GM23338 (cell line): ENCODE data around the gene COIL. TPM values are rescaled to one million over a fixed set of nuclear protein-coding genes. Genes with fewer than 3 reads are reported as not detected.

ENCODE experiments used
- ATAC-seq: fragments of 200-7000 bp; cut with Tn5 transposase; 3 replicates; pipeline ENCODE4 v1.9.1; 2020
- DNase-seq: peaks from one replicate; pipeline ENCODE4 v3.0.0-alpha.2; 2015; ENCODE audit warnings: low spot score
- H2AFZ ChIP-seq: fragments of 200-600 bp; sonication (generic); 2 replicates; pipeline ENCODE4 v1.8.0; 2016; ENCODE audit warnings: antibody characterized with exemption, mild to moderate bottlenecking, moderate library complexity
- H3F3A ChIP-seq: fragments of 200-600 bp; sonication (generic); replicated peaks from 2 replicates; pipeline ENCODE4 v1.8.0; 2017; ENCODE audit warnings: antibody characterized with exemption, mixed run types, low read depth
- H3K27ac ChIP-seq: fragments of 200-600 bp; sonication (generic); 2 replicates; pipeline ENCODE4 v1.6.1; 2016; ENCODE audit warnings: low read depth
- H3K27me3 ChIP-seq: fragments of 200-600 bp; sonication (generic); 2 replicates; pipeline ENCODE4 v1.8.0; 2016; ENCODE audit warnings: mild to moderate bottlenecking, mixed run types, moderate library complexity; ENCODE audit not compliant: insufficient read depth
- H3K36me3 ChIP-seq: fragments of 200-600 bp; sonication (generic); 2 replicates; pipeline ENCODE4 v1.8.0; 2016; ENCODE audit warnings: mild to moderate bottlenecking; ENCODE audit not compliant: insufficient read depth
- H3K4me1 ChIP-seq: fragments of 200-600 bp; sonication (generic); 2 replicates; pipeline ENCODE4 v1.8.0; 2016; ENCODE audit warnings: mild to moderate bottlenecking, moderate library complexity; ENCODE audit not compliant: insufficient read depth
- H3K4me2 ChIP-seq: fragments of 200-600 bp; sonication (generic); 2 replicates; pipeline ENCODE4 v1.7.1; 2017; ENCODE audit warnings: mixed run types
- H3K4me3 ChIP-seq: fragments of 200-600 bp; sonication (generic); 2 replicates; pipeline ENCODE4 v1.6.1; 2016; ENCODE audit warnings: mixed run types
- H3K79me2 ChIP-seq: fragments of 200-600 bp; sonication (generic); replicated peaks from 2 replicates; pipeline ENCODE4 v1.8.0; 2017; ENCODE audit warnings: mild to moderate bottlenecking; ENCODE audit not compliant: insufficient read depth
- H3K9me2 ChIP-seq: fragments of 200-600 bp; sonication (generic); 2 replicates; pipeline ENCODE4 v1.8.0; 2017; ENCODE audit not compliant: insufficient read depth
- H4K20me1 ChIP-seq: fragments of 200-600 bp; sonication (generic); replicated peaks from 2 replicates; pipeline ENCODE4 v1.8.0; 2017; ENCODE audit warnings: mild to moderate bottlenecking; ENCODE audit not compliant: insufficient read depth
- H3K27ac Mint-ChIP-seq: 2 replicates; pipeline ENCODE4 v1.8.0; 2020; ENCODE audit warnings: inconsistent platforms, mild to moderate bottlenecking, moderate library complexity, mixed read lengths
- H3K27me3 Mint-ChIP-seq: 3 replicates; pipeline ENCODE4 v1.8.0; 2022; ENCODE audit warnings: low read depth, mild to moderate bottlenecking, moderate library complexity, mixed read lengths, inconsistent platforms; ENCODE audit not compliant: insufficient read depth, poor library complexity
- H3K36me3 Mint-ChIP-seq: 3 replicates; pipeline ENCODE4 v1.8.0; 2021; ENCODE audit warnings: low read depth, mild to moderate bottlenecking, inconsistent platforms, moderate library complexity, mixed read lengths
- H3K4me1 Mint-ChIP-seq: 3 replicates; pipeline ENCODE4 v1.8.0; 2020; ENCODE audit warnings: mild to moderate bottlenecking, inconsistent platforms, mixed read lengths
- H3K4me3 Mint-ChIP-seq: 3 replicates; pipeline ENCODE4 v1.8.0; 2021; ENCODE audit warnings: moderate library complexity, mild to moderate bottlenecking, inconsistent platforms, mixed read lengths
- H3K9me3 Mint-ChIP-seq: 3 replicates; pipeline ENCODE4 v1.8.0; 2020; ENCODE audit warnings: moderate library complexity, mild to moderate bottlenecking, inconsistent platforms, mixed read lengths
- CREB1 ChIP-seq: fragments of 250-450 bp; sonication (Bioruptor Pico); IDR thresholded peaks from 2 replicates; pipeline ENCODE4 v1.5.0; 2020; ENCODE audit warnings: low read depth, mild to moderate bottlenecking, moderate library complexity
- ETS1 ChIP-seq: IDR thresholded peaks from 2 replicates; pipeline ENCODE4 v1.6.1; 2016; ENCODE audit warnings: antibody characterized with exemption
- EZH2 ChIP-seq: fragments of 200-600 bp; sonication (generic); IDR thresholded peaks from one replicate; pipeline ENCODE4 v1.8.0; 2017; ENCODE audit warnings: antibody characterized with exemption, mild to moderate bottlenecking, low read depth; ENCODE audit not compliant: unreplicated experiment
- EZH2phosphoT487 ChIP-seq: fragments of 200-600 bp; sonication (generic); IDR thresholded peaks from one replicate; pipeline ENCODE4 v1.8.1; 2018; ENCODE audit warnings: antibody characterized with exemption; ENCODE audit not compliant: unreplicated experiment
- JUNB ChIP-seq: IDR thresholded peaks from one replicate; pipeline ENCODE4 v1.6.1; 2016; ENCODE audit warnings: antibody characterized with exemption; ENCODE audit not compliant: unreplicated experiment
- NANOG ChIP-seq: IDR thresholded peaks from 2 replicates; pipeline ENCODE4 v1.6.1; 2016; ENCODE audit warnings: antibody characterized with exemption, borderline replicate concordance
- POLR2AphosphoS5 ChIP-seq: IDR thresholded peaks from 2 replicates; pipeline ENCODE4 v1.6.1; 2016; ENCODE audit warnings: antibody characterized with exemption, low read depth
- REST ChIP-seq: IDR thresholded peaks from one replicate; pipeline ENCODE4 v1.6.1; 2018; ENCODE audit warnings: antibody characterized with exemption; ENCODE audit not compliant: unreplicated experiment
- STAT1 ChIP-seq: IDR thresholded peaks from one replicate; pipeline ENCODE4 v1.6.1; 2016; ENCODE audit warnings: antibody characterized with exemption; ENCODE audit not compliant: unreplicated experiment
- ZNF114 ChIP-seq: fragments of 250-450 bp; sonication (Bioruptor Pico); IDR thresholded peaks from 2 replicates; pipeline ENCODE4 v1.5.0; 2020; ENCODE audit warnings: mild to moderate bottlenecking, moderate library complexity
- ZNF331 ChIP-seq: fragments of 250-450 bp; sonication (Bioruptor Pico); IDR thresholded peaks from 2 replicates; pipeline ENCODE4 v1.5.0; 2020; ENCODE audit warnings: low read depth, mild to moderate bottlenecking, moderate library complexity
- polyA plus RNA-seq: library from polyadenylated mRNA; unstranded; fragments of >200 nt; fragmentation: Nextera tagmentation; extraction: Ambion mirVana; gene quantifications from 2 replicates; pipeline ENCODE4 v1.2.1, GENCODE V29; 2016
- total RNA-seq: library from RNA; depleted of rRNA; stranded (reverse); fragments of >200 nt; shearing (Covaris generic); gene quantifications from 2 replicates; pipeline ENCODE4 v1.2.3, GENCODE V29; 2014
- TF ChIP-seq, protein P1 (sequence below), 2 experiments: fragments of 200-600 bp in 1 of 2; sonication (generic) in 1 of 2; conservative IDR thresholded peaks; 2 replicates each; pipeline versions ENCODE4 v1.5.1 to v1.6.1; 2016 to 2017; ENCODE audit warnings: antibody characterized with exemption in 2 of 2, low read depth in 2 of 2, mild to moderate bottlenecking in 2 of 2, moderate library complexity in 1 of 2
- TF ChIP-seq, protein P2 (sequence below): fragments of 250-450 bp; sonication (Bioruptor Pico); IDR thresholded peaks from 2 replicates; pipeline ENCODE4 v1.5.0; 2020; ENCODE audit warnings: mild to moderate bottlenecking, moderate library complexity

The COIL gene
- total and polyA plus RNA-seq, 2 experiments from 2014 or later: 18.5 to 32.2 TPM

DNA sequence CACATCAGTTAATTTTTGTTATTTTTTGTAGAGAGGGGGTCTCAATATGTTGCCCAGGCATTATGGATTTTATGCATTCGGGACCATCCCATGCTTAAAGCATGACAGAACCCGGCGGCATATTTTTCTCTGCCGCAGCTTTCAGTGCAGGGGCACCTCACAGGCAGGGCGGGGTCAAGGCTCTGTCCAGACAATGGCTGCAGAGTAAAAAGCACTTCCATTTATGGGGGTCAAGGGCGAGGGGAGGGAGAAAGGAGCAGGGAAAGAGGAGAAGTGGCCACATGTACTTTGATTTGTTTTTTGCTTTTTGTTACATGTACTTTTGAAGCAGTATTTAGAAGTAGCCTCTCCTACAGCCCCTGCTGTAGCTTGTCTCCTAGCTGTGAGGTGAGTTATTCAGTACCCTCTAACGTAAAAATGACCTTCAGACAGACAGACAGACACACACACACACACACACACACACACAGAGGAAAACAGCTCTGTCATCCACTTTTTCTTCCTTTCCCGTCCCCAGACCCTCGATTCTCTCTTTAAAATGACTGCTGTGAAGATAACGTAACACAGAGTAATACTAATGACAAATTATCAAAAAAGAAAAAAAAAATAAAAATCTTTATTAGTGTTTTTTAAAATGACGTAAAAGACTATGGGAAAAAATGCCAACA is 16.2 kb upstream of the COIL start:
- Histone ChIP-seq H3K36me3 (no peaks in the 10 kb centered on the region; the same call in 1 of the 2 replicates), H3K27me3 (no peaks in the 10 kb centered on the region), H2AFZ (no peak overlapping the region), H3K4me2 (peak overlapping the region; percentile 81), H3K27ac (no peak overlapping the region), H3K4me3 (peak overlapping the region; percentile 85), H3F3A (no peaks in the 10 kb centered on the region; the same call in 1 of the 2 replicates), H4K20me1 (no peaks in the 10 kb centered on the region), H3K9me2 (no peaks in the 10 kb centered on the region), H3K79me2 (0 out of 2 replicates have a peak, but pooled peaks cover 4% of the 10 kb centered on the region), H3K4me1 (peaks cover 19% of the 10 kb centered on the region)
- ATAC-seq: no peak
- Mint-ChIP-seq H3K36me3 (peaks cover 11% of the 10 kb centered on the region; the same call in 1 of the 3 replicates), H3K9me3 (peaks cover 18% of the 10 kb centered on the region), H3K27me3 (peaks cover 9% of the 10 kb centered on the region), H3K4me1 (peaks cover 45% of the 10 kb centered on the region), H3K27ac (no peak overlapping the region), H3K4me3 (peak overlapping the region; percentile 65)
- no peak for TF ChIP-seq NANOG
- no peak for TF ChIP-seq EZH2
- no peak for TF ChIP-seq STAT1
- no peak for TF ChIP-seq ZNF331 (CRISPR knock-in tag)
- TF ChIP-seq ETS1: no peak
- TF ChIP-seq, protein P1, sequence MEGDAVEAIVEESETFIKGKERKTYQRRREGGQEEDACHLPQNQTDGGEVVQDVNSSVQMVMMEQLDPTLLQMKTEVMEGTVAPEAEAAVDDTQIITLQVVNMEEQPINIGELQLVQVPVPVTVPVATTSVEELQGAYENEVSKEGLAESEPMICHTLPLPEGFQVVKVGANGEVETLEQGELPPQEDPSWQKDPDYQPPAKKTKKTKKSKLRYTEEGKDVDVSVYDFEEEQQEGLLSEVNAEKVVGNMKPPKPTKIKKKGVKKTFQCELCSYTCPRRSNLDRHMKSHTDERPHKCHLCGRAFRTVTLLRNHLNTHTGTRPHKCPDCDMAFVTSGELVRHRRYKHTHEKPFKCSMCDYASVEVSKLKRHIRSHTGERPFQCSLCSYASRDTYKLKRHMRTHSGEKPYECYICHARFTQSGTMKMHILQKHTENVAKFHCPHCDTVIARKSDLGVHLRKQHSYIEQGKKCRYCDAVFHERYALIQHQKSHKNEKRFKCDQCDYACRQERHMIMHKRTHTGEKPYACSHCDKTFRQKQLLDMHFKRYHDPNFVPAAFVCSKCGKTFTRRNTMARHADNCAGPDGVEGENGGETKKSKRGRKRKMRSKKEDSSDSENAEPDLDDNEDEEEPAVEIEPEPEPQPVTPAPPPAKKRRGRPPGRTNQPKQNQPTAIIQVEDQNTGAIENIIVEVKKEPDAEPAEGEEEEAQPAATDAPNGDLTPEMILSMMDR (conservative IDR thresholded peaks at IDR 0.05; ENCODE audit: low read depth in 2 of 2): no peak
- no peak for TF ChIP-seq CREB1 (CRISPR knock-in tag)
- no peak for TF ChIP-seq JUNB
- TF ChIP-seq, protein P2, sequence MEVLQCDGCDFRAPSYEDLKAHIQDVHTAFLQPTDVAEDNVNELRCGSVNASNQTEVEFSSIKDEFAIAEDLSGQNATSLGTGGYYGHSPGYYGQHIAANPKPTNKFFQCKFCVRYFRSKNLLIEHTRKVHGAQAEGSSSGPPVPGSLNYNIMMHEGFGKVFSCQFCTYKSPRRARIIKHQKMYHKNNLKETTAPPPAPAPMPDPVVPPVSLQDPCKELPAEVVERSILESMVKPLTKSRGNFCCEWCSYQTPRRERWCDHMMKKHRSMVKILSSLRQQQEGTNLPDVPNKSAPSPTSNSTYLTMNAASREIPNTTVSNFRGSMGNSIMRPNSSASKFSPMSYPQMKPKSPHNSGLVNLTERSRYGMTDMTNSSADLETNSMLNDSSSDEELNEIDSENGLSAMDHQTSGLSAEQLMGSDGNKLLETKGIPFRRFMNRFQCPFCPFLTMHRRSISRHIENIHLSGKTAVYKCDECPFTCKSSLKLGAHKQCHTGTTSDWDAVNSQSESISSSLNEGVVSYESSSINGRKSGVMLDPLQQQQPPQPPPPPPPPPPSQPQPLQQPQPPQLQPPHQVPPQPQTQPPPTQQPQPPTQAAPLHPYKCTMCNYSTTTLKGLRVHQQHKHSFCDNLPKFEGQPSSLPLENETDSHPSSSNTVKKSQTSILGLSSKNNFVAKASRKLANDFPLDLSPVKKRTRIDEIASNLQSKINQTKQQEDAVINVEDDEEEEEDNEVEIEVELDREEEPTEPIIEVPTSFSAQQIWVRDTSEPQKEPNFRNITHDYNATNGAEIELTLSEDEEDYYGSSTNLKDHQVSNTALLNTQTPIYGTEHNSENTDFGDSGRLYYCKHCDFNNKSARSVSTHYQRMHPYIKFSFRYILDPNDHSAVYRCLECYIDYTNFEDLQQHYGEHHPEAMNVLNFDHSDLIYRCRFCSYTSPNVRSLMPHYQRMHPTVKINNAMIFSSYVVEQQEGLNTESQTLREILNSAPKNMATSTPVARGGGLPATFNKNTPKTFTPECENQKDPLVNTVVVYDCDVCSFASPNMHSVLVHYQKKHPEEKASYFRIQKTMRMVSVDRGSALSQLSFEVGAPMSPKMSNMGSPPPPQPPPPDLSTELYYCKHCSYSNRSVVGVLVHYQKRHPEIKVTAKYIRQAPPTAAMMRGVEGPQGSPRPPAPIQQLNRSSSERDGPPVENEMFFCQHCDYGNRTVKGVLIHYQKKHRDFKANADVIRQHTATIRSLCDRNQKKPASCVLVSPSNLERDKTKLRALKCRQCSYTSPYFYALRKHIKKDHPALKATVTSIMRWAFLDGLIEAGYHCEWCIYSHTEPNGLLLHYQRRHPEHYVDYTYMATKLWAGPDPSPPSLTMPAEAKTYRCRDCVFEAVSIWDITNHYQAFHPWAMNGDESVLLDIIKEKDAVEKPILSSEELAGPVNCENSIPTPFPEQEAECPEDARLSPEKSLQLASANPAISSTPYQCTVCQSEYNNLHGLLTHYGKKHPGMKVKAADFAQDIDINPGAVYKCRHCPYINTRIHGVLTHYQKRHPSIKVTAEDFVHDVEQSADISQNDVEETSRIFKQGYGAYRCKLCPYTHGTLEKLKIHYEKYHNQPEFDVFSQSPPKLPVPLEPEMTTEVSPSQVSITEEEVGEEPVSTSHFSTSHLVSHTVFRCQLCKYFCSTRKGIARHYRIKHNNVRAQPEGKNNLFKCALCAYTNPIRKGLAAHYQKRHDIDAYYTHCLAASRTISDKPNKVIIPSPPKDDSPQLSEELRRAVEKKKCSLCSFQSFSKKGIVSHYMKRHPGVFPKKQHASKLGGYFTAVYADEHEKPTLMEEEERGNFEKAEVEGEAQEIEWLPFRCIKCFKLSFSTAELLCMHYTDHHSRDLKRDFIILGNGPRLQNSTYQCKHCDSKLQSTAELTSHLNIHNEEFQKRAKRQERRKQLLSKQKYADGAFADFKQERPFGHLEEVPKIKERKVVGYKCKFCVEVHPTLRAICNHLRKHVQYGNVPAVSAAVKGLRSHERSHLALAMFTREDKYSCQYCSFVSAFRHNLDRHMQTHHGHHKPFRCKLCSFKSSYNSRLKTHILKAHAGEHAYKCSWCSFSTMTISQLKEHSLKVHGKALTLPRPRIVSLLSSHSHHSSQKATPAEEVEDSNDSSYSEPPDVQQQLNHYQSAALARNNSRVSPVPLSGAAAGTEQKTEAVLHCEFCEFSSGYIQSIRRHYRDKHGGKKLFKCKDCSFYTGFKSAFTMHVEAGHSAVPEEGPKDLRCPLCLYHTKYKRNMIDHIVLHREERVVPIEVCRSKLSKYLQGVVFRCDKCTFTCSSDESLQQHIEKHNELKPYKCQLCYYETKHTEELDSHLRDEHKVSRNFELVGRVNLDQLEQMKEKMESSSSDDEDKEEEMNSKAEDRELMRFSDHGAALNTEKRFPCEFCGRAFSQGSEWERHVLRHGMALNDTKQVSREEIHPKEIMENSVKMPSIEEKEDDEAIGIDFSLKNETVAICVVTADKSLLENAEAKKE (CRISPR knock-in tag): no peak
- TF ChIP-seq REST: no peak
- TF ChIP-seq POLR2AphosphoS5: no peak
- no peak for TF ChIP-seq ZNF114
- TF ChIP-seq EZH2phosphoT487: no peak
- DNase-seq: no peak
